Measurements from ENCODE around the gene CLDN3.

CLDN3 gene

DNA sequence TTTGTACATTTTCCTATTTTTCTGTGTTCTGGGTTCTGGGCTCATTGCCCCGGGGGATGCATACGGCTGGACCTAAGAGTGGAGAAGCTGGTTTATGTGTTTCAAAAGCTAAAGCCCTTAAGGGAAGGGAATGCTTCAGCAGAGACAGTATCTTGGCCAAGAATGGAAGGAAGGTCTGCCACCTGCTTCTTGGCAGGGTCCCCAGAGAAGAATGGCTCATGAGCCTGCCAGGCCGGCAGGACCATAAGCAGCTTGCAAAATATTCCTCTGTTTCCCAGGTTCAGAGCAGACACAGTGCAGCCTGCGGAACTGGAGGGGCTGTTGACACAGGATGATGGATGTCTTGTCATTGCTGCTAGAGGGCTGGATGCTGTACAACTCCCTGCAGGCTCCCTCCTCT, 23.7 kb downstream of the CLDN3 start:
- no peak overlapping the region for H3K4me3 ChIP-seq (ENCODE audit: severe bottlenecking)

DNA sequence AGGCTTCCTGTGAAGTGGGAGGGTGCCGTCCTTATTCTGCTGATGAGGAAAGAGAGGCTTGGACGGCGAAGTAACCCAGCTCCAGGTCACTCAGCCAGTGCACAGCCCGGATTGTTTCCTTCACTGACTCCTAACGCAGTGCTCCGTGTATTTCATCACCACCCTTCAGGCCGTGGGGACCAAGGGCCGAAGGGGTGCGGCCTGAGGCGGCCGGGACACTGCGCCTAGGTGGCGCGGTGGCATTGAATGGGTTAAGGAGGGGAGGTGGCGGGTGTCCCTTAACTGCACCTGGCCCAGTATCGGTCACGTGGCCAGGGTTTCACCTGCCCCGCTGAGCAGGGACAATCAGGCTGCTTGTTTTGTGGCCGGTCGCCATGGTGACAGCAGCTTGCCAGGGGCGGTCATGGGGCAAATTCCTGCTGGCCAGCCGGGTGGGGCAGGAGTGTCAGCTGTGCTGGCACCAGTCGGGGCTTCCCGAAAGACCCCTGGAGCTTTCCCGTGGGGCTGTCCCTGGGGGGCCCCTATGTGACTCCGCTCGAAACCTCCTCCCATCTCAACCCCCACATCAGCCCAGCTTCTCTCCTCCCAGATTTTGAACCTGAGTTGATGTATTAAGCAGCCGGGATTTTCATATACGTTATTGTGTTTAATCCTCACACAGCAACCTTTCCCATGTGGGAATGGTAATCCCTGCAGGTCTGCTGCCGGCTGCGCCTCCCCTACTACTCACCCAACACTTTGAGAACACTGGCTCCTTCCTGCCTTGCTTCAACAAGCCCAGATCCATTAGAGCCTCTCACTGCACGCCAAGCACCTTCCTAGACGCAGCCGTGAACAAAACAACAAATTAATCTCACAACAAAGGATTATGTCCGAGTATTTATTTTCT, 27.1 kb downstream of the CLDN3 start:
- H3K9me3 ChIP-seq (ENCODE audit: severe bottlenecking), result no peaks in the 10 kb centered on the region
- H3K4me1 ChIP-seq (ENCODE audit: insufficient read depth, poor library complexity, severe bottlenecking), result no peaks in the 10 kb centered on the region
- H3K27ac ChIP-seq (ENCODE audit: poor library complexity, severe bottlenecking), result no peak overlapping the region
- no peak for ATAC-seq (ENCODE audit: low read depth)
- no peaks in the 10 kb centered on the region for H3K27me3 ChIP-seq (ENCODE audit: insufficient read depth, poor library complexity, severe bottlenecking)
- DNase-seq (ENCODE audit: low spot score), result no peak
- H3K36me3 ChIP-seq (ENCODE audit: low read depth), result no peaks in the 10 kb centered on the region
- no peak overlapping the region for H3K4me3 ChIP-seq (ENCODE audit: severe bottlenecking)
- TF ChIP-seq, protein P1, sequence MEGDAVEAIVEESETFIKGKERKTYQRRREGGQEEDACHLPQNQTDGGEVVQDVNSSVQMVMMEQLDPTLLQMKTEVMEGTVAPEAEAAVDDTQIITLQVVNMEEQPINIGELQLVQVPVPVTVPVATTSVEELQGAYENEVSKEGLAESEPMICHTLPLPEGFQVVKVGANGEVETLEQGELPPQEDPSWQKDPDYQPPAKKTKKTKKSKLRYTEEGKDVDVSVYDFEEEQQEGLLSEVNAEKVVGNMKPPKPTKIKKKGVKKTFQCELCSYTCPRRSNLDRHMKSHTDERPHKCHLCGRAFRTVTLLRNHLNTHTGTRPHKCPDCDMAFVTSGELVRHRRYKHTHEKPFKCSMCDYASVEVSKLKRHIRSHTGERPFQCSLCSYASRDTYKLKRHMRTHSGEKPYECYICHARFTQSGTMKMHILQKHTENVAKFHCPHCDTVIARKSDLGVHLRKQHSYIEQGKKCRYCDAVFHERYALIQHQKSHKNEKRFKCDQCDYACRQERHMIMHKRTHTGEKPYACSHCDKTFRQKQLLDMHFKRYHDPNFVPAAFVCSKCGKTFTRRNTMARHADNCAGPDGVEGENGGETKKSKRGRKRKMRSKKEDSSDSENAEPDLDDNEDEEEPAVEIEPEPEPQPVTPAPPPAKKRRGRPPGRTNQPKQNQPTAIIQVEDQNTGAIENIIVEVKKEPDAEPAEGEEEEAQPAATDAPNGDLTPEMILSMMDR (IDR thresholded peaks at IDR 0.05; ENCODE audit: poor library complexity, severe bottlenecking), result no peak

More for the DNA sequence above, 23.7 kb downstream of the CLDN3 start:
- Histone ChIP-seq H3K27ac (ENCODE audit: poor library complexity, severe bottlenecking) (no peak overlapping the region), H3K9me3 (ENCODE audit: severe bottlenecking) (no peaks in the 10 kb centered on the region), H3K36me3 (ENCODE audit: low read depth) (no peaks in the 10 kb centered on the region), H3K4me1 (ENCODE audit: insufficient read depth, poor library complexity, severe bottlenecking) (no peaks in the 10 kb centered on the region), H3K27me3 (ENCODE audit: insufficient read depth, poor library complexity, severe bottlenecking) (no peaks in the 10 kb centered on the region)
- TF ChIP-seq, protein P1 (IDR thresholded peaks at IDR 0.05; ENCODE audit: poor library complexity, severe bottlenecking), result no peak
- ATAC-seq (ENCODE audit: low read depth) (no peak), DNase-seq (ENCODE audit: low spot score) (no peak)

DNA sequence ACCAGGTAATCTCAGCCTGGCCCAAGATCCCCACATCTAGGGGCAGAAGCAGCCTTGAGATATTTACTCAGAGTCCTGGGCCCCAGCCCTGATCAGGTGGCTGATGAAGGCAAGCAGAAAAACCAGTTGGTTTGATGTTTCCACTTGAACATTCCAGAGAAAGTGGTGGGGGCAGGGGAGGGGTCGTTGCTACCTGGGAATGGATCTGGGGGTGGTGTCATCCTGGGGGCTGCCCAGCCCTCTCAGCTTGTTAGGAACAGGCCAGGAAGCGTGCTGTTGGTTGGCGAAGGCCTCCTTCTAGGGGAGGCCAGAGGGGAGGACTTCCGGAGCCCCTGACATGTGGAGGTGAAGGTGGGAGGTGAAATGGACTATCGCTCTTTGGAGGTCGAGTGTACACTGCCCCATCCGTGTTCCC, 27.7 kb downstream of the CLDN3 start:
- H3K27ac ChIP-seq (ENCODE audit: poor library complexity, severe bottlenecking), result no peak overlapping the region
- no peak for ATAC-seq (ENCODE audit: low read depth)

DNA sequence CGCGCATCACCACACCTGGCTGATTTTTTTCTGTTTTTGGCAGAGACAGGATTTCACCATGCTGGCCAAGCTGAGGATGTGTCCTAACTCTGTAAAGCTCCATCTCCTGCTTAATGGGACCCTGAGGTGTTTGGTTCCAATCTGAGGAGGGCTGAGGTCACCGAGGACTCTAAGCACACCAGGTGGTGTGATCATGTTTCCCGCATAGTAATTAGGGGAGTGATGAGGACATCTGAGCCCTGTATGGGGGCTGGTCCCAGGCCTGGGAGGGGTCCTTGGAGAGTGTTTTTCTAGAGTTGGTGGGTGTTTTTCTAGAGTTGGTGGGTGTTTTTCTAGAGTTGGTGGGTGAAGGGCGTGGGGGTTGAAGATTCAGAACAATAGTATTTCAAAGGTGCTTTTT, 28.5 kb downstream of the CLDN3 start:
- no peaks in the 10 kb centered on the region for H3K9me3 ChIP-seq (ENCODE audit: severe bottlenecking)
- no peak overlapping the region for H3K4me3 ChIP-seq (ENCODE audit: severe bottlenecking)
- DNase-seq (ENCODE audit: low spot score) (no peak), ATAC-seq (ENCODE audit: low read depth) (no peak)
- H3K27ac ChIP-seq (ENCODE audit: poor library complexity, severe bottlenecking), result no peak overlapping the region
- no peaks in the 10 kb centered on the region for H3K4me1 ChIP-seq (ENCODE audit: insufficient read depth, poor library complexity, severe bottlenecking)
- H3K36me3 ChIP-seq (ENCODE audit: low read depth), result peaks cover 9% of the 10 kb centered on the region
- TF ChIP-seq, protein P1 (IDR thresholded peaks at IDR 0.05; ENCODE audit: poor library complexity, severe bottlenecking), result no peak
- no peaks in the 10 kb centered on the region for H3K27me3 ChIP-seq (ENCODE audit: insufficient read depth, poor library complexity, severe bottlenecking)

More for the DNA sequence above, 27.7 kb downstream of the CLDN3 start:
- Histone ChIP-seq H3K36me3 (ENCODE audit: low read depth) (peaks cover 3% of the 10 kb centered on the region; the same call in 1 of the 2 replicates), H3K4me1 (ENCODE audit: insufficient read depth, poor library complexity, severe bottlenecking) (no peaks in the 10 kb centered on the region), H3K9me3 (ENCODE audit: severe bottlenecking) (no peaks in the 10 kb centered on the region), H3K4me3 (ENCODE audit: severe bottlenecking) (no peak overlapping the region), H3K27me3 (ENCODE audit: insufficient read depth, poor library complexity, severe bottlenecking) (no peaks in the 10 kb centered on the region)
- TF ChIP-seq, protein P1 (IDR thresholded peaks at IDR 0.05; ENCODE audit: poor library complexity, severe bottlenecking), result no peak
- no peak for DNase-seq (ENCODE audit: low spot score)

DNA sequence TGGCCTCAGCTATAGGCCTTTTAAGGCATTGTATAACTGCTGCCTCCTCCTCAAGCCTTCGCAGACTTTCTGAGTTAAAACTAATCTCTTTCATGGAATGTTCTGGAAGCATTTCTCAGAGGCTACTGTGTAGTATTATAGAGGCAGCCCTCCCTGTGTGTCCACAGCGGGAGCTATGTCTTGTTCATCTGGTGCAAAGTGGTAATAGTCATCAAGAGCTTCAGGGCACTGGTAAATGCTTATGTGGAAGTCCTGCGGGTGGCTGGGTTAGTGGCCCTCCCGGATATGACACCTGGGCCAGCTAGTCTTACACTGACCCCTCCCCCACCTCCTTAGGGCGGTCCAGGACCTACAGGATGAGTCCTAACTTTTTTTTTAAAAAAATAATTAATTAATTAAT, 29.3 kb downstream of the CLDN3 start:
- ATAC-seq (ENCODE audit: low read depth) (no peak), DNase-seq (ENCODE audit: low spot score) (no peak)
- H3K27ac ChIP-seq (ENCODE audit: poor library complexity, severe bottlenecking), result no peak overlapping the region

More for the DNA sequence above, 29.3 kb downstream of the CLDN3 start:
- no peaks in the 10 kb centered on the region for H3K9me3 ChIP-seq (ENCODE audit: severe bottlenecking)
- H3K4me3 ChIP-seq (ENCODE audit: severe bottlenecking), result no peak overlapping the region
- H3K4me1 ChIP-seq (ENCODE audit: insufficient read depth, poor library complexity, severe bottlenecking), result no peaks in the 10 kb centered on the region
- TF ChIP-seq, protein P1 (IDR thresholded peaks at IDR 0.05; ENCODE audit: poor library complexity, severe bottlenecking), result no peak
- peaks cover 13% of the 10 kb centered on the region for H3K36me3 ChIP-seq (ENCODE audit: low read depth)
- no peaks in the 10 kb centered on the region for H3K27me3 ChIP-seq (ENCODE audit: insufficient read depth, poor library complexity, severe bottlenecking)

All from RWPE2 (cell line).